Measurements from ENCODE around the gene UGCG. TPM values are rescaled to one million over a fixed set of nuclear protein-coding genes. Genes with fewer than 3 reads are reported as not detected.

The UGCG gene
- total RNA-seq (2014; rRNA removed; shearing (Covaris generic)) = 124 and 139 TPM in 2 replicates

- Histone ChIP-seq H3K4me1 (peaks cover 16% of the 10 kb centered on the region), H3K27ac (peak within 1 kb of the TSS; percentile 80), H3K36me3 (peaks cover 6% of the 10 kb centered on the region), H3K9me3 (replicated peaks) (no peaks in the 10 kb centered on the region), H3K4me3 (peak within 1 kb of the TSS; percentile 99), H3K27me3 (no peaks in the 10 kb centered on the region)
- DNase-seq = peak; percentile 92 to 94
Observed at GRCh38 chr9:111895996-111896941, at the start of gene UGCG. TSS of gene UGCG (plus strand) at chr9:111896814. CDS start at chr9:111897216, 402 bp downstream.

- Histone ChIP-seq H3K36me3 (no peaks in the 10 kb centered on the region), H3K4me3 (no peak overlapping the region), H3K9me3 (replicated peaks) (no peaks in the 10 kb centered on the region), H3K4me1 (peaks cover 3% of the 10 kb centered on the region; the same call in 1 of the 2 replicates), H3K27ac (no peak overlapping the region), H3K27me3 (no peaks in the 10 kb centered on the region)
- DNase-seq = peak; percentile 28 to 30
Observed at GRCh38 chr9:111851553-111851952, 45.1 kb upstream of the UGCG start.

- no peak overlapping the region for H3K27ac ChIP-seq
- no peaks in the 10 kb centered on the region for H3K27me3 ChIP-seq
- H3K9me3 ChIP-seq (replicated peaks) = no peaks in the 10 kb centered on the region
- no peak overlapping the region for H3K4me3 ChIP-seq
- DNase-seq = no peak
- no peaks in the 10 kb centered on the region for H3K36me3 ChIP-seq
- H3K4me1 ChIP-seq = peaks cover 3% of the 10 kb centered on the region; the same call in 1 of the 2 replicates
Observed at GRCh38 chr9:111852291-111852690, 44.3 kb upstream of the UGCG start.

GRCh38 chr9:111853450-111853827, 43.2 kb upstream of the UGCG start:
- Histone ChIP-seq H3K4me1 (peaks cover 9% of the 10 kb centered on the region), H3K27me3 (no peaks in the 10 kb centered on the region), H3K4me3 (no peak overlapping the region), H3K27ac (no peak overlapping the region), H3K36me3 (no peaks in the 10 kb centered on the region), H3K9me3 (replicated peaks) (no peaks in the 10 kb centered on the region)
- DNase-seq = no peak

- no peaks in the 10 kb centered on the region for H3K36me3 ChIP-seq
- H3K9me3 ChIP-seq (replicated peaks) = no peaks in the 10 kb centered on the region
- H3K4me1 ChIP-seq = peaks cover 9% of the 10 kb centered on the region
- no peak for DNase-seq
- H3K27ac ChIP-seq = no peak overlapping the region
- no peaks in the 10 kb centered on the region for H3K27me3 ChIP-seq
- H3K4me3 ChIP-seq = no peak overlapping the region
Observed at GRCh38 chr9:111854799-111855198, 41.8 kb upstream of the UGCG start.

- Histone ChIP-seq H3K36me3 (no peaks in the 10 kb centered on the region), H3K27me3 (no peaks in the 10 kb centered on the region), H3K4me1 (peaks cover 7% of the 10 kb centered on the region), H3K9me3 (replicated peaks) (no peaks in the 10 kb centered on the region), H3K27ac (no peak overlapping the region), H3K4me3 (no peak overlapping the region)
- peak; percentile 65 to 78 for DNase-seq
Observed at GRCh38 chr9:111857555-111858211, 38.9 kb upstream of the UGCG start.

- DNase-seq = no peak
- Histone ChIP-seq H3K27me3 (no peaks in the 10 kb centered on the region), H3K27ac (no peak overlapping the region)
Observed at GRCh38 chr9:111860443-111860842, 36.2 kb upstream of the UGCG start.

GRCh38 chr9:111863636-111864035, 33.0 kb upstream of the UGCG start:
- Histone ChIP-seq H3K36me3 (no peaks in the 10 kb centered on the region), H3K27ac (no peak overlapping the region), H3K9me3 (replicated peaks) (peaks cover 4% of the 10 kb centered on the region; the same call in 1 of the 2 replicates), H3K4me3 (no peak overlapping the region), H3K27me3 (no peaks in the 10 kb centered on the region), H3K4me1 (peaks cover 3% of the 10 kb centered on the region; the same call in 1 of the 2 replicates)
- DNase-seq = no peak

More at GRCh38 chr9:111860443-111860842, 36.2 kb upstream of the UGCG start:
- Histone ChIP-seq H3K4me3 (no peak overlapping the region), H3K4me1 (peaks cover 7% of the 10 kb centered on the region), H3K36me3 (no peaks in the 10 kb centered on the region), H3K9me3 (replicated peaks) (peaks cover 4% of the 10 kb centered on the region; the same call in 1 of the 2 replicates)

- no peak overlapping the region for H3K4me3 ChIP-seq
- H3K27ac ChIP-seq = no peak overlapping the region
- no peaks in the 10 kb centered on the region for H3K36me3 ChIP-seq
- no peaks in the 10 kb centered on the region for H3K27me3 ChIP-seq
- peaks cover 3% of the 10 kb centered on the region; the same call in 1 of the 2 replicates for H3K4me1 ChIP-seq
- DNase-seq = no peak
- peaks cover 4% of the 10 kb centered on the region; the same call in 1 of the 2 replicates for H3K9me3 ChIP-seq (replicated peaks)
Observed at GRCh38 chr9:111866976-111867375, 29.6 kb upstream of the UGCG start.

GRCh38 chr9:111868475-111868874, 28.1 kb upstream of the UGCG start:
- H3K4me1 ChIP-seq = peaks cover 3% of the 10 kb centered on the region; the same call in 1 of the 2 replicates
- no peak for DNase-seq

GRCh38 chr9:111870774-111871498, 25.7 kb upstream of the UGCG start:
- Histone ChIP-seq H3K36me3 (no peaks in the 10 kb centered on the region), H3K4me1 (peaks cover 3% of the 10 kb centered on the region; the same call in 1 of the 2 replicates), H3K9me3 (replicated peaks) (peaks cover 5% of the 10 kb centered on the region; the same call in 1 of the 2 replicates), H3K27ac (no peak overlapping the region), H3K4me3 (no peak overlapping the region), H3K27me3 (no peaks in the 10 kb centered on the region)
- DNase-seq = no peak

More at GRCh38 chr9:111868475-111868874, 28.1 kb upstream of the UGCG start:
- Histone ChIP-seq H3K27ac (no peak overlapping the region), H3K9me3 (replicated peaks) (peaks cover 2% of the 10 kb centered on the region; the same call in 1 of the 2 replicates), H3K4me3 (no peak overlapping the region), H3K36me3 (no peaks in the 10 kb centered on the region), H3K27me3 (no peaks in the 10 kb centered on the region)

- H3K4me3 ChIP-seq = no peak overlapping the region
- H3K9me3 ChIP-seq (replicated peaks) = peaks cover 5% of the 10 kb centered on the region; the same call in 1 of the 2 replicates
- DNase-seq = no peak
- no peaks in the 10 kb centered on the region for H3K27me3 ChIP-seq
- H3K36me3 ChIP-seq = no peaks in the 10 kb centered on the region
- peaks cover 3% of the 10 kb centered on the region; the same call in 1 of the 2 replicates for H3K4me1 ChIP-seq
- no peak overlapping the region for H3K27ac ChIP-seq
Observed at GRCh38 chr9:111871499-111871855, 25.1 kb upstream of the UGCG start.

- Histone ChIP-seq H3K36me3 (no peaks in the 10 kb centered on the region), H3K4me1 (no peaks in the 10 kb centered on the region), H3K4me3 (no peak overlapping the region), H3K27me3 (no peaks in the 10 kb centered on the region), H3K27ac (no peak overlapping the region), H3K9me3 (replicated peaks) (0 out of 2 replicates have a peak, but pooled peaks cover 5% of the 10 kb centered on the region)
- DNase-seq = no peak
Observed at GRCh38 chr9:111872886-111873285, 23.7 kb upstream of the UGCG start.

GRCh38 chr9:111873901-111874300, 22.7 kb upstream of the UGCG start:
- Histone ChIP-seq H3K27me3 (no peaks in the 10 kb centered on the region), H3K4me1 (no peaks in the 10 kb centered on the region), H3K4me3 (no peak overlapping the region), H3K36me3 (no peaks in the 10 kb centered on the region), H3K27ac (no peak overlapping the region), H3K9me3 (replicated peaks) (0 out of 2 replicates have a peak, but pooled peaks cover 5% of the 10 kb centered on the region)
- DNase-seq = no peak
